Endothelial cell of umbilical vein (primary cell): ENCODE results near the gene ZBTB46. TPM values are rescaled to one million over a fixed set of nuclear protein-coding genes. Genes with fewer than 3 reads are reported as not detected.

Source experiments
- BruUV-seq: library from RNA; stranded (reverse); fragments of 400-500 nt; replicated peaks from 2 replicates; lab custom pipeline; 2021; lab: Mats Ljungman, UMichigan
- CTCF ChIA-PET: fragments of 300-600, 350-600 bp; sonication (Branson Sonifier 250); formaldehyde crosslinking; loops from one replicate; lab custom pipeline; 2021; ENCODE audit warnings: antibody characterized with exemption, inconsistent platforms; lab: Charles Lee
- POLR2A ChIA-PET: fragments of 300-600, 350-600 bp; sonication (Branson Sonifier 250); formaldehyde crosslinking; loops from one replicate; lab custom pipeline; 2021; ENCODE audit warnings: antibody characterized with exemption, inconsistent platforms; lab: Charles Lee
- DNase-seq: peaks from one replicate; pipeline ENCODE4 v3.0.0-alpha.2; 2011; ENCODE audit warnings: low read depth, low spot score
- FAIRE-seq: peaks from 2 replicates; lab custom pipeline; 2011; peaks lifted over from hg19 to GRCh38; lab: Jason Lieb, UNC
- H2AFZ ChIP-seq: 2 replicates; pipeline ENCODE4 v1.6.0; 2012; ENCODE audit warnings: low read depth, low read length, control low read depth, inconsistent platforms
- H3K27ac ChIP-seq: 2 replicates; pipeline ENCODE4 v1.5.1; 2011; ENCODE audit warnings: low read depth, mild to moderate bottlenecking, control low read depth, low read length, moderate library complexity; ENCODE audit not compliant: insufficient read depth
- H3K27me3 ChIP-seq, 2 experiments: 2 replicates each; pipeline versions ENCODE4 v1.6.0 to v1.6.1; 2011; ENCODE audit warnings: low read length in 2 of 2, mixed read lengths in 1 of 2; ENCODE audit not compliant: control insufficient read depth in 2 of 2, insufficient read depth in 2 of 2
- H3K36me3 ChIP-seq, 2 experiments: 2 replicates in 1 of 2; 3 replicates in 1 of 2; pipeline ENCODE4 v1.5.1; 2011; ENCODE audit warnings: low read length in 2 of 2, mild to moderate bottlenecking in 1 of 2, moderate library complexity in 1 of 2; ENCODE audit not compliant: control insufficient read depth in 2 of 2, insufficient read depth in 2 of 2; ENCODE audit errors: extremely low read depth in 1 of 2
- H3K4me1 ChIP-seq: 3 replicates; pipeline ENCODE4 v1.5.1; 2011; ENCODE audit warnings: mild to moderate bottlenecking, low read length; ENCODE audit not compliant: control insufficient read depth, insufficient read depth; ENCODE audit errors: extremely low read depth
- H3K4me2 ChIP-seq: 2 replicates; pipeline ENCODE4 v1.6.1; 2011; ENCODE audit warnings: low read length, control low read depth, mixed read lengths; ENCODE audit not compliant: insufficient read depth
- H3K4me3 ChIP-seq, 3 experiments: fragments of 200-600 bp in 1 of 3; sonication (generic), shearing (Covaris generic) in 1 of 3; replicated peaks in 1 of 3; 2 replicates each; pipeline ENCODE4 v1.5.1; 2011 to 2016; ENCODE audit warnings: control low read depth in 3 of 3, low read length in 3 of 3, mild to moderate bottlenecking in 2 of 3, inconsistent platforms in 1 of 3, low read depth in 1 of 3, moderate library complexity in 1 of 3; ENCODE audit not compliant: insufficient read depth in 1 of 3
- H3K79me2 ChIP-seq: 2 replicates; pipeline ENCODE4 v1.6.0; 2012; ENCODE audit warnings: low read length, inconsistent platforms; ENCODE audit not compliant: control insufficient read depth, insufficient read depth
- H3K9ac ChIP-seq: replicated peaks from 2 replicates; pipeline ENCODE3; 2011; ENCODE audit warnings: low read length, control low read depth; ENCODE audit not compliant: insufficient read depth; ENCODE audit errors: extremely low read depth
- H3K9me1 ChIP-seq: replicated peaks from 3 replicates; pipeline ENCODE4 v1.6.0; 2011; ENCODE audit warnings: mild to moderate bottlenecking, low read length; ENCODE audit not compliant: control insufficient read depth, insufficient read depth; ENCODE audit errors: extremely low read depth
- H3K9me3 ChIP-seq: replicated peaks from 2 replicates; pipeline ENCODE4 v1.5.1; 2012; ENCODE audit warnings: low read length, inconsistent platforms; ENCODE audit not compliant: control insufficient read depth, insufficient read depth
- H4K20me1 ChIP-seq: replicated peaks from 2 replicates; pipeline ENCODE3; 2011; ENCODE audit warnings: mild to moderate bottlenecking, low read length; ENCODE audit not compliant: control insufficient read depth, insufficient read depth; ENCODE audit errors: extremely low read depth
- CTCF ChIP-seq, 2 donors: IDR thresholded peaks; 1 replicate in 1 of 2; 2 replicates in 1 of 2; pipeline ENCODE4 v1.5.1; 2011; ENCODE audit warnings: low read length in 2 of 2, mild to moderate bottlenecking in 2 of 2, moderate library complexity in 2 of 2, control low read depth in 1 of 2, inconsistent platforms in 1 of 2, low read depth in 1 of 2; ENCODE audit not compliant: insufficient read depth in 1 of 2; ENCODE audit errors: extremely low read depth in 1 of 2
- EZH2 ChIP-seq: IDR thresholded peaks from 2 replicates; pipeline ENCODE4 v1.6.1; 2012; ENCODE audit warnings: borderline replicate concordance, low read depth, mild to moderate bottlenecking, moderate library complexity, low read length, inconsistent platforms; ENCODE audit not compliant: severe bottlenecking
- FOS ChIP-seq: IDR thresholded peaks from 2 replicates; pipeline ENCODE4 v1.6.1; 2011; ENCODE audit warnings: mild to moderate bottlenecking, low read length, moderate library complexity, borderline replicate concordance; ENCODE audit not compliant: insufficient read depth
- GATA2 ChIP-seq: IDR thresholded peaks from 2 replicates; pipeline ENCODE4 v1.7.0; 2011; ENCODE audit warnings: low read depth, mild to moderate bottlenecking, moderate library complexity, mixed read lengths, low read length; ENCODE audit not compliant: insufficient read length, insufficient read depth
- JUN ChIP-seq: IDR thresholded peaks from 2 replicates; pipeline ENCODE4 v1.6.1; 2011; ENCODE audit warnings: borderline replicate concordance, low read depth; ENCODE audit not compliant: insufficient read length, insufficient read depth
- MAX ChIP-seq: IDR thresholded peaks from 2 replicates; pipeline ENCODE4 v1.6.1; 2011; ENCODE audit not compliant: insufficient read depth, insufficient read length
- MYC ChIP-seq: IDR thresholded peaks from one replicate; pipeline ENCODE4 v1.6.1; 2011; ENCODE audit warnings: mild to moderate bottlenecking, low read depth, low read length
- POLR2A ChIP-seq: IDR thresholded peaks from 2 replicates; pipeline ENCODE4 v1.6.1; 2012; ENCODE audit warnings: low read depth, mild to moderate bottlenecking, control low read depth, low read length
- POLR2AphosphoS5 ChIP-seq: IDR thresholded peaks from 2 replicates; pipeline ENCODE4 v1.6.1; 2012; ENCODE audit warnings: low read depth, mild to moderate bottlenecking, control low read depth, low read length, moderate library complexity; ENCODE audit not compliant: insufficient read depth
- dilution Hi-C: fragments of 300-500 bp; cut with MboI; formaldehyde crosslinking; loops from one replicate; pipeline ENCODE4 v1.15.0; 2019; ENCODE audit warnings: low sequenced_read_pairs; ENCODE audit not compliant: extremely low pct_ligation_motif_present
- intact Hi-C: fragments of 100-400 bp; cut with micrococcal nuclease; formaldehyde crosslinking; loops from one replicate; pipeline ENCODE4 v1.10.0; 2022
- polyA plus RNA-seq, 4 experiments: library from polyadenylated mRNA; depleted of rRNA in 3 of 4; stranded (reverse) in 3 of 4; unstranded in 1 of 4; fragments of >200 nt; gene quantifications; 2 replicates each; pipeline versions ENCODE4 v1.2.1 to v1.2.3, GENCODE V29; 2011 to 2012; ENCODE audit warnings: missing spikeins in 1 of 4
- total RNA-seq: library from RNA; stranded (reverse); gene quantifications from 2 replicates; pipeline ENCODE4 v1.2.3, GENCODE V29; 2021

ZBTB46 gene
- total and polyA plus RNA-seq, 2 donors (not counting 3 experiments of a cell fraction or from before 2014, with no cell fraction given), result 1.3 to 7.1 TPM

GRCh38 chr20:63791497-63792156 is 39.4 kb downstream of the ZBTB46 start:
- Histone ChIP-seq H3K4me1 (no peaks in the 10 kb centered on the region), H3K4me3 (no peak overlapping the region), H3K27ac (no peak overlapping the region), H4K20me1 (no peaks in the 10 kb centered on the region), H3K4me2 (no peak overlapping the region), H3K27me3 (no peaks in the 10 kb centered on the region), H2AFZ (peak overlapping the region; percentile 7), H3K36me3 (no peaks in the 10 kb centered on the region), H3K9me1 (no peaks in the 10 kb centered on the region), H3K9ac (no peak overlapping the region), H3K79me2 (no peaks in the 10 kb centered on the region), H3K9me3 (no peaks in the 10 kb centered on the region)
- BruUV-seq, result no TSS peak
- no peak for FAIRE-seq
- ChIA-PET CTCF (interaction anchor here (0.7 to 1.5 kb wide), 5 partner anchors 9 to 210 kb away, joined by 3 to 7 read pairs (median 3); no protein-coding TSS in a partner anchor), POLR2A (no interaction called here)
- dilution Hi-C loops, result no loop called here
- intact Hi-C loops, result no loop called here
- no peak for DNase-seq
- no peak for TF ChIP-seq MYC

- H3K4me2 ChIP-seq, result no peak overlapping the region
- H3K4me1 ChIP-seq, result no peaks in the 10 kb centered on the region
- dilution Hi-C loops, result no loop called here
- H3K79me2 ChIP-seq, result no peaks in the 10 kb centered on the region
- DNase-seq, result no peak
- no peaks in the 10 kb centered on the region for H3K36me3 ChIP-seq
- TF ChIP-seq FOS (no peak), MAX (no peak), POLR2AphosphoS5 (no peak), EZH2 (no peak), MYC (no peak), JUN (no peak), CTCF (IDR thresholded peaks at IDR 0.05; ENCODE audit: extremely low read depth in 1 of 2, insufficient read depth in 1 of 2, low read depth in 1 of 2, low read length in 2 of 2) (no peak), POLR2A (no peak), GATA2 (no peak)
- no peaks in the 10 kb centered on the region for H4K20me1 ChIP-seq
- no TSS peak for BruUV-seq
- intact Hi-C loops, result no loop called here
- ChIA-PET POLR2A (no interaction called here), CTCF (interaction anchor here (1.0 to 1.2 kb wide), 2 partner anchors 16 to 20 kb away, joined by 3 to 4 read pairs; no protein-coding TSS in a partner anchor)
- H3K27me3 ChIP-seq, result no peaks in the 10 kb centered on the region
- no peak for FAIRE-seq
- H3K27ac ChIP-seq, result no peak overlapping the region
- H3K4me3 ChIP-seq, result no peak overlapping the region
- no peak overlapping the region for H2AFZ ChIP-seq
- no peaks in the 10 kb centered on the region for H3K9me3 ChIP-seq
- H3K9ac ChIP-seq, result no peak overlapping the region
- H3K9me1 ChIP-seq, result no peaks in the 10 kb centered on the region
Observed at GRCh38 chr20:63790572-63791168, 40.4 kb downstream of the ZBTB46 start.
